ENCODE data around the gene SMIM28.

DNA sequence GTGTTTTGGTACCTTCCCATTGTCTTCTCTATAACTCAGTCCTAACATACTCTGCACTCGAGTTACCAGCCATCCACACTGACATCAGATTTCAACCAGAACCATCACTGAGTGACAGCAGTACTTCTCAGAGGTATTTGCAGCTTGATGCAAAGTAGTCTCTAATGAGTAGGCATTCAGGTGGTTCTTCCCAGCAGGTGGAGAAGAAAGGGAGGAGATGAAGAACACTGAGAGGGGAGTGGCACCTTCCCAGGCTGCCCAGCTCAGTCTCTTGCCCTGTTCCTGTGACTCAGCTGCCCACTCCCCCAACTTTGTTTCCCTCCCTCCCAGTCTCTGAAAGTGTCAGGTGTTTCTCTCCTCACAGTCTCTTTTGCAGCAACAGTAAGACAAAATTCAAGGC, 38.7 kb upstream of the SMIM28 start:
- TF ChIP-seq, protein P1, sequence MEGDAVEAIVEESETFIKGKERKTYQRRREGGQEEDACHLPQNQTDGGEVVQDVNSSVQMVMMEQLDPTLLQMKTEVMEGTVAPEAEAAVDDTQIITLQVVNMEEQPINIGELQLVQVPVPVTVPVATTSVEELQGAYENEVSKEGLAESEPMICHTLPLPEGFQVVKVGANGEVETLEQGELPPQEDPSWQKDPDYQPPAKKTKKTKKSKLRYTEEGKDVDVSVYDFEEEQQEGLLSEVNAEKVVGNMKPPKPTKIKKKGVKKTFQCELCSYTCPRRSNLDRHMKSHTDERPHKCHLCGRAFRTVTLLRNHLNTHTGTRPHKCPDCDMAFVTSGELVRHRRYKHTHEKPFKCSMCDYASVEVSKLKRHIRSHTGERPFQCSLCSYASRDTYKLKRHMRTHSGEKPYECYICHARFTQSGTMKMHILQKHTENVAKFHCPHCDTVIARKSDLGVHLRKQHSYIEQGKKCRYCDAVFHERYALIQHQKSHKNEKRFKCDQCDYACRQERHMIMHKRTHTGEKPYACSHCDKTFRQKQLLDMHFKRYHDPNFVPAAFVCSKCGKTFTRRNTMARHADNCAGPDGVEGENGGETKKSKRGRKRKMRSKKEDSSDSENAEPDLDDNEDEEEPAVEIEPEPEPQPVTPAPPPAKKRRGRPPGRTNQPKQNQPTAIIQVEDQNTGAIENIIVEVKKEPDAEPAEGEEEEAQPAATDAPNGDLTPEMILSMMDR (tag by site-specific recombination; IDR thresholded peaks at IDR 0.05) = no peak
- TF ChIP-seq ZFP69B (tag by site-specific recombination; IDR thresholded peaks at IDR 0.05) (no peak), ZNF747 (tag by site-specific recombination; IDR thresholded peaks at IDR 0.05) (no peak), YY2 (tag by site-specific recombination; IDR thresholded peaks at IDR 0.05) (no peak), ZNF529 (tag by site-specific recombination; IDR thresholded peaks at IDR 0.05; ENCODE audit: insufficient replicate concordance) (no peak)
- TF ChIP-seq, protein P2, sequence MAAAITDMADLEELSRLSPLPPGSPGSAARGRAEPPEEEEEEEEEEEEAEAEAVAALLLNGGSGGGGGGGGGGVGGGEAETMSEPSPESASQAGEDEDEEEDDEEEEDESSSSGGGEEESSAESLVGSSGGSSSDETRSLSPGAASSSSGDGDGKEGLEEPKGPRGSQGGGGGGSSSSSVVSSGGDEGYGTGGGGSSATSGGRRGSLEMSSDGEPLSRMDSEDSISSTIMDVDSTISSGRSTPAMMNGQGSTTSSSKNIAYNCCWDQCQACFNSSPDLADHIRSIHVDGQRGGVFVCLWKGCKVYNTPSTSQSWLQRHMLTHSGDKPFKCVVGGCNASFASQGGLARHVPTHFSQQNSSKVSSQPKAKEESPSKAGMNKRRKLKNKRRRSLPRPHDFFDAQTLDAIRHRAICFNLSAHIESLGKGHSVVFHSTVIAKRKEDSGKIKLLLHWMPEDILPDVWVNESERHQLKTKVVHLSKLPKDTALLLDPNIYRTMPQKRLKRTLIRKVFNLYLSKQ (tag by site-specific recombination; IDR thresholded peaks at IDR 0.05; ENCODE audit: borderline replicate concordance) = no peak

All from HEK293 (cell line).